Amygdala (tissue), 56 donors: ENCODE results near the gene MTHFD1L.

Source experiments
- DNase-seq, 56 donors: peaks; one replicate each; lab custom pipeline; 2025; lab: John Stamatoyannopoulos, UW

MTHFD1L gene

DNA sequence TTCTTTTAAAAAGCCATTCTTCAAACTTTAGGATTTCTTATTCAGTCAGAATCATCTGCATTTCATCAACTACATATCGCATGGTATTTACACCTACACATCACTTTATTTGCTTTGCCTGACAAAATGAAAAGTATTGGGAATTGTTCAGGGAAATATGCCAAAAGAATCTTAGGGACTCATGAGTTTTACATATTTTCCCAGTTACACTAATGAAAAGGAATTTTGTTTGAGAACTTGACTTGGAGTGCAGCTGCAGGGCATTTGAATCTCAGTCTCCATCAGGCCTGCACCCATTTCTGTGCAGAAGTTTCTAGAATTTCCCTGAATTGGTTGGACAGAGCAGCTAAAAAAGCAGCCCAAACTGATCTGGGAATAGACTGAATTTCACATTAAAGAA is 65.3 kb downstream of the MTHFD1L start:
- DNase-seq = no peak

DNA sequence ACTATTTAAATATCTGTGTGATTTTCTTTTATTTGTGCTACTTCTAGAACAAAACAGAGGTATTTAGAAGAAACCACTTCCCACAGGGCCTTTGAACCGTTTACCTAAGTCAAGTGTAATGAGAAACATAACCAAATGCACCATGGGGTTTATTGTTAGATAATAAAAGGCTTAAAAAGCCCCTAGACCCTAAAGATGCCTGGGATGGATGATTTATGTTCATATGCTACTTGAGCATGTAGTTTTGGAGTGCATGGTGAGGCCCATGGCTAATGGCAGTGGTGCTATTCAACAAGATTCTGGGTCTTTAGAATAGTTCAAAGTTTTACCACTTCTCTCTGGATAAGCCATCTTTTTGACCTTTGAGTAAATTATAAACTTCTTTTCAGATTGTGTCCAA is 65.9 kb downstream of the MTHFD1L start:
- no peak for DNase-seq

GRCh38 chr6:150932996-150933395 is 67.5 kb downstream of the MTHFD1L start:
- DNase-seq = no peak

DNA sequence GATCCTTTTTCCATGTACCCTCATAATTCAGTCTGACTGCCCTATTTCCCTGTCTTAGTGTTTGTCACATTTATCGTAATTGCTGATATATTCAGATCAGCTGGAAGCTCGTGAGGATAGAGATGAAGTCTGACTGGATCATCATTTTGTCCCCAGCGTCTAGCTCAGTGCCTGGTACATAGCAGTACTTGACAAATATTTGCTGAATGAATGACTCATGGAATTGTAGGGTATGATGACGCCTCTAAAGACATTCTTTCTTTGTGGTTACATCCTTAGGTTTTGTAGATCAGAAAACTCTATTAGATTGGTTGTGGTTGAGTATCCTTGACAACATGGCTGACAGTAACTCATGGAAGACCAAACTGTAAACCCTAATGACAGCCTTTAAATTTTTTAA is 68.9 kb downstream of the MTHFD1L start:
- DNase-seq = no peak

- no peak for DNase-seq
Observed at GRCh38 chr6:150936021-150936555, 70.6 kb downstream of the MTHFD1L start.

DNA sequence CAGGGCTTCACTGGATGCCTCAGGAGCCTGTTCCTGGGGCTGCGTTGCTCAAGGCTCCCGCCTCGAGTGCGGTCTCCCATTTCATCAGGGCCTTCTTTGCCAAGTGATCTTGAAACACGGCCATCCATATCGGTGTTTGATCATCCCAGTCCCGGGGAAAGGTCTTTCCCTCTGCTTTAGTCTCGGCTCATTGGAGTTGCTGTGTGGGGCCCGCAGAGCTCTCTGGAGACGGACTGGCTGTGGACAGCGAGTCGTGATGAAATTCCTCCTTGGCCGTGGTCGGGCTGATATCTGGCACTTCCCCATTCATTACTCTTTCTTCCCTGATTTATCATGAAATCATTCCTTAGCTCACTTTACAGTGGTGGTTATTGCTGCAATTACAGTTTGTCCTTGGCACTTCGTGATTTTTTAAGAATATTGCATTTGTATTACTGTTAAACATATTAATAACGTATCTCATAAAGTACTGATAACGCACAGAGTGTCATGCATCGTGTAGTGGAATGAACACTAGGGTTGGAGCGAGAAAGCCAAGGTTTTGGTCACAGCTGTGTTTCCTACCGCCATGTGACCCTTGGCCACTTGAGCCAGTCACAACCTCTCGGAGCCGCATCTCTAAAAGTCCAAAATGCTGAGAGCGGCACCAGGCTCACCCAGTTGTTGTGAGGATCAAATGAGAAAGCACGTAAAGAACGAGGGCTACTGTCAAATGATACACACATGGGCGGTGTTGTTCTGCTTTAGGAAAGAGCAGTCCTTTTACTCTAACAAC is 71.8 kb downstream of the MTHFD1L start:
- DNase-seq = no peak

- no peak for DNase-seq
Observed at GRCh38 chr6:150939399-150939798, 73.9 kb downstream of the MTHFD1L start.

DNA sequence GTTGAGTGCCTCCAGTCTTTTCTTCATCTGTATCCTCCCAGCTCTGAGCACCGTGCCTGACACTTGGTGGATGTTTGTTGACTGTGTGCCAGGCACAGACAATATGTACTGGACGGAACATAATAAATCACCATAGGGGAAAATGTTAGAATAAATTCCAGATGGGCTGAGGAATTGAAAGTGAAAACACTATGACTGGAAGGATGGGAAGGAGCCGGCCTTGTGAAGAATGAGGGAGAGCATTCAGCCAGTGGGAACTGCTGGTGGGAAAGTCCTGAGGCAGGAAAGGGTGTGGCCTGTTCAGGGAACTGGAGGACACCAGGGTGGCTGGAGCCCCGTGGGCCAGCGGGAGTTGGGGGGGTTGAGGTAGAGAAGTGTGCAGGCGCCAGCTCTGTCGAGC is 75.4 kb downstream of the MTHFD1L start:
- DNase-seq = no peak

DNA sequence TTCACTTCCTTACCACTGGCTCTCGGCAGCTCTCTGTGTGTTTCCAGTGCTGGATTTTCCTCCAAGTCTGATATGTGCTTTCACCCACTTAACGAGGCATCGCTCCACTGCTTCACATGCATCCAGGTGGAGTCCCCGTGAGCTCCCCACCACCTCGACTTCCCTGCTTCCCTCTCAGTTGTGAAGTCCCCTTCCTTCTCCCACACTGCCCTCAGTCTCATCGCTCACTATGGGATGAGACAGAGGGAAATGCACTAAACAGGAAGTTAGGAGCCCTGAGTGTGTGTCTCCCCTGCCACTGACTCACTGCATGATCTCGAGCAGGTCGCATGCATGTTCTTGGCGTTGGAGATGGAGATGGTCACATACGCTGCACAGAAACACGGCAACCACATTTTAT is 84.0 kb downstream of the MTHFD1L start:
- DNase-seq = no peak

DNA sequence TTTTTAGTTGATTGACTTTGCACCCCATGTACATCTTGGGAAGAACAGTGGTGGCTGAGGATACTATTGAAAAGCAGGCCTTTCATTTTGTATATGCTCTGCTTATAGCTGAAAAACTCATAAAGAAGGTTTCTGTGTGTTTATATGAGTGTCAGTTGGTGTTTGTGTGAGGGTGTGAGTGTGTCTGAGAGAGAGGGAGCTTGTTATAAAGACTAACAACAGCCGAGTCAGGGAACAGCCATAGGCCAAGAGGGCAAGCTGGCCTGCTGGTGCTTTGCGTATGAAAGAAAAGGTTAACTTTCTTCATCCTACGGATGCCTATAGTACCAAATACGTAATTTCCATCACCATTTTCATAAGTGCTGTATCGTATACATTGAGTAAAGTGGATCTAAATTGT is 88.3 kb downstream of the MTHFD1L start:
- no peak for DNase-seq

DNA sequence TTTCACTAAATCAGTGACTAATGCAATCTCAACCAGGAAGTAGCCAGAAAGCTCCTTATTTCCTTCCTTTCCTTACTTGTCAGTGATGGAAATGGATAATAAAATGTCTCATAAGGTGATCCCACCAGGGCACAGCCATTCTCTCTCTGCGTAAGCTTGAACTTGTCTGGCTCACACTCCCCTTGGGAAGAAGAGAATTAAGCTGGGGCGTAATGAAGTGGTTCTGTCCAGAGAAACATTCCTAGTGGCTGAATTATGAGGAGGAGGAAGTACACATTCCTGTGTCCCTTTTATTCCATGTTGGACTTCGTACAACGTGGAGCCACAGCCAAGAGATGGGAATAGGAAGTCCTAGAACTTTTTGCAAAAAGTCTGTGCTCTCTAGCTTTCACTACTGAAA is 93.7 kb downstream of the MTHFD1L start:
- no peak for DNase-seq

- DNase-seq = no peak
Observed at GRCh38 chr6:150962436-150962835, 96.9 kb downstream of the MTHFD1L start.

DNA sequence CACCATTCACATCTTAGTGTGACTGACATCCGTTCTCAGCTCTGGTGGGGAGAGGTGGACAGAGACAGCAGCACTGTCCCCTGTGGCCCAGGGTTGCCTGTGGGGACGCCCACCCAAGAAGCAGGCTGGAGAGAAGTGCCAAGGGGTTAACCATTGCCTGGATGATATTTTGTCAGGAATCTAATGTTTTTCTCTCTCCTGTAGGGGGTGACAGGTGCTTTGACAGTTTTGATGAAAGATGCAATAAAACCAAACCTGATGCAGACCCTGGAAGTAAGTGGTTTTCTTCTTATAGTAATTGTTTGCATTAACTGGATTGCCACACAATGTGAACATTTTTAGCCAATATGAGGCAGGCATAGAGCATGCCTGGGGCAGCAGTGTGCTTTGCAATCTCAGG is 99.3 kb downstream of the MTHFD1L start:
- no peak for DNase-seq

- DNase-seq = no peak
Observed at GRCh38 chr6:150966786-150967185, 101.3 kb downstream of the MTHFD1L start.

DNA sequence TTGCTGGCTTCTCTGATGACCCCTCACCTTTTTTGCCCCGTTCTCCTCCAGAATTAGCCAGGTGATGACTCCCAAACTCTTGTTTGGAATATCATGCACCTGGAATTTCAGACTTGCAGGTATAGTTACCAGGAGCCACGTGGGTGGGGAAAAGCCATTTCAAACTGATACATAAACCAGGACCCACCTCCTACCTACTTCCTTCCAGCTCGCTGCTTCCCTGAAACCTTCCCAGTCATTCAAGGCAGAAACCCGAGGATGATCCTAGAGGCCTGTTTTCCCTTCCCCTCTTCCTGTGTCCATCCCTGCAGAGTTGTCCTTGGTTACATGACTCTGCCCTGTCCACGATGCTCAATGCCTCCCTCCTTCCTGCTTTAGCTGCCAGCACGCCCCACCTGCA is 101.9 kb downstream of the MTHFD1L start:
- no peak for DNase-seq

DNA sequence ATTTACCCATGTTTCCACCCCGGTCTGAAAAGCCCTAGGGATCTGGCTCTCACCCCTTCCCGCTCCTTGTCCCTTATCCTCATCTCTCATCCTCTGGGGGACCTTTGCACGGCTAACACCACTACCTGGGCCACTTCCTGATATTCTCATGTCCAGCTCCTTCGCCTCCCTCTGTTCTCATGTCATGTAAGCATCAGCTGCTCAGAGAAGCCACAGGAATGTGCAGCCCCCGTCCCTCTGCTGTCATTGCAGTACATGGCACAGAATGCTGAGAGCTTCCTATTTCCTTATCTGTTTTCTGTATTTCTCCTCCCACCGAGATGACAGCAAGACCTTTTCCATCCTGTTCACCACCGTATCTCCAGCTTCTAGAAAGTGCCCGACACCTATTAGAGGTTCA is 102.4 kb downstream of the MTHFD1L start:
- no peak for DNase-seq

GRCh38 chr6:150969901-150970300 is 104.4 kb downstream of the MTHFD1L start:
- no peak for DNase-seq

GRCh38 chr6:150971219-150971618 is 105.7 kb downstream of the MTHFD1L start:
- DNase-seq = no peak

GRCh38 chr6:150975136-150975535 is 109.6 kb downstream of the MTHFD1L start:
- no peak for DNase-seq

DNA sequence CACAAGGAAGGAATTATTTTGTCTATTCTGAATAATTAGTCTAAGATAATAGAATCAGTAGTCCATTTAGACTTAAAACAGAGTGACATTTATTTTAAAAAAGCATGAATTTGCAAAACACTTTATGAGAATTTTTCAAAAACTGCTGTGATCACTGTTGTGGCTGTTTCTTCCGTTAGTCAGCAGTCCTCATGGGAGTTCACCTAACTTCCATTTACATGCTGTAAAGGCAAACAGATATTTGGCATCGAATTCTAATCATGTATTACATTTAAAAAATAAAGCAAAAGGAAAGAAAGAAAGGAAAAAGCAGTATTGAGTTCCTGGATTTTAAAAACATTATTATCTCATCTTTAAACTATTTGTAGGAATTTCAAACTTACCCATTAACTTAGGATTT is 111.8 kb downstream of the MTHFD1L start:
- no peak for DNase-seq

DNA sequence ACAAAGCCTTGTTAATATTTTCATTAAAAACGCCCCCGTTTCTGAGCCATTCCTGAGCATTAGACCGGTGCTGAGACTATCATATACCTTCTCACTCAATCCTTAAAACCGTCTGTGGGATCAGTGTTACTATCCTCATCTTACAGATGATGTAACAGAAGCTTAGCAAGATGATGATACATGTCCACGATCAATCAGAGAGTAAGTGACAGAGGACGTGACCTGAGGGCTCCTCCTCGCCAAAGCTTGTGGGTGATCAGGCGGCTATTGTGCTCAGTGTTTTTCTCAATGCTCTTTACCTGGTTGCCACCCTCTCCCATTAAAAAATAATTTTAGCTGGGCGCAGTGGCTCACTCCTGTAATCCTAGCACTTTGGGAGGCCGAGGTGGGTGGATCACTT is 113.1 kb downstream of the MTHFD1L start:
- DNase-seq = no peak

GRCh38 chr6:150979826-150980350 is 114.4 kb downstream of the MTHFD1L start:
- no peak for DNase-seq
